Measurements from ENCODE around the gene LIG1.

The LIG1 gene

DNA sequence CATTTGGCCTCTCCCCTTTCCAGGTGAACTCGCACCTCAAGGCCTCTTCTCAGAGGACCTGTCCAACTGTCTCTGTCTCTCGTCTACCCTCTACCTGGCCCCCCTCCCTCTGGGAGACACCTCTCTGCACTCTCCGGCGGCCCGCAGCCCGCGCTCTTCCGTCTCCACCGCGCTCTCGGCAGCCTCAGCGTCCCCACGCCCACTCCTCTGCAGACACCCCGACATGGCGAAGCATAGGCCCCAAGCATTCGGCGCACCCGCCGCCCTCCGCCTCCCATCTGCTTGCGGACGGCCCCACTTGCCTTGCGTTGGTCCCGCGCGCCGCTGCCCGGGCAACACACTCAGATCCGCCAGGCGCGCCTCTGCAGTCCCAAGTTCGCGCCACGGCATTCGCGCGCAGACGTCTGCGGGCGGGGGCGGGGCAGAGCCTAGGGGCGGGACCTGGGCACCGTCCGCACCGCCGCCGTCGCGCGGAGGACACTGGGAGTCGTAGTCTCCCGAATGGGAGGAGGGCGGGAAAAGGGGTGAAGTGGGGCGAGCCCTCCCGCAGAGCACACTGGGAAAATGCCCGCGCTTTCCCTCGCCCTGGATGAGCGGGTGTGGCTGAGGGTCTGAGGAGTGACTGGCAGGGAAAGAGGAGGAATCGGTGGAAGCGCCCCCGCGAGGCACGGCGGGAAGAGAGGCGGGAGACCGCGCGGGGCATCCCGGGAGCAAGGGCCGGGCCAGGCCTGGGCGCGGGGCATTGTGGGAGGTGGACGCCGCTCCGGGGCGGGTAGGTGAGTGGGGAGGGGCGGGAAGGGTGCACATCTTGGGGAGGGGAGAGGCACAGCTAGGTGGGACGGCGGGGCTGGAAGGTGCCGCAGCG is at the start of gene LIG1, which contains the start of gene ZSWIM9:
Gene LIG1, minus strand, starts transcription at position 406 of the 865 bp plus-strand sequence. CDS start 4,778 bp downstream, outside the sequence.
Gene ZSWIM9, plus strand, starts transcription at position 742 of the 865 bp plus-strand sequence. CDS start 1,123 bp downstream, outside the sequence.
- DNase-seq = peak; percentile 97

DNA sequence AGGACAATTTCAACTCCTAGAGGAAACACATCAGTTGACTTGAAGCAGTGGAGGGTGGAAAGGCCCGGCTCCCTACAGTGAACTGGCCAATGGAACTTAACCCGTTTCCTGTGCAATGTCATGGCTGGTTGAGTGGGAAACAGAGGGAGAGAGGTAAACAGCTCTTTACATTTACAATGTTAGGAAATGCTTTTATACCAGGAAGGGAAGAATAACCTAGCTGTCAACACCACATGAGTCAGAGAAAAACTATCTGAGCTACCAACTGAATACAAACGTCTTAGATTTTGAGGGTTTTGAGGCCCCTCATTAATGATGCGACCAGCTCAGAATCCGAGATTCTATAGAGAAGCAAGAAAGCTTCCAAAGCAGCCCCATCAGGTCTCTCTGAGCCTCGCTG is 48.9 kb upstream of the LIG1 start:
- no peak for DNase-seq

DNA sequence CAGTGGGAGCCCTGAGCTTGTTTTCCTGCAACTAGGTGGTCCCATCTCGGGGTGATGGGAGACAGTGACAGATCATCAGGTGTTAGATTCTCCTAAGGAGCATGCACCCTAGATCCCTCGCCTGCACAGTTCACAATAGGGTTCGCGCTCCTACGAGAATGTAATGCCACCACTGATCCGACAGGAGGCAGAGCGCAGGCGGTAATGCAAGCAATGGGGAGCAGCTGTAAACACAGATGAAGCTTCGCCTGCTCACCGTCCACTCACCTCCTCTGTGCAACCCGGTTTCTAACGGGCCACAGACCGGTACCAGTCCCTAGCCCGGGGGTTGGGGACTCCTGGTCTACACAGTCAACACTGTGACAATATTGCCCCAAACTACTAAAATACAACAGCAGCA is 46.8 kb upstream of the LIG1 start:
- no peak for DNase-seq

DNA sequence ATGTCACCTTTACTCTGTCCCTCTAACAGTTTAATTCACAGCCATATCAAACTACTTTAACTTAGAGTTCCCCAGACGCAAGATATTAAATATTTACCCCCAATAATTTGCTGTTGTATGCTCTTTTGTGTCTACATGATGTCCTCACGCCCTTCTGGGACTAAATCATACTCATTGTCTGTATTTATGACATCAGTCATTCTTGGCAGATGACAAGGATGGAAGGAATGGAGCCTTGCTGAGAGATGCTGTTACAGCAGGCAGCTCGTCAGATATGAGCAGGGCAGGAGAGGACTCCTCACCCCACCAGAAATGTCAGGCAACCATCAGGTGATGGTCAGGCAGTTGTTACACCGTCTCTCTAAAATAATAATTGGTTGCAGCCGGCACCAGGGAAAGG is 43.8 kb upstream of the LIG1 start:
- DNase-seq = no peak

DNA sequence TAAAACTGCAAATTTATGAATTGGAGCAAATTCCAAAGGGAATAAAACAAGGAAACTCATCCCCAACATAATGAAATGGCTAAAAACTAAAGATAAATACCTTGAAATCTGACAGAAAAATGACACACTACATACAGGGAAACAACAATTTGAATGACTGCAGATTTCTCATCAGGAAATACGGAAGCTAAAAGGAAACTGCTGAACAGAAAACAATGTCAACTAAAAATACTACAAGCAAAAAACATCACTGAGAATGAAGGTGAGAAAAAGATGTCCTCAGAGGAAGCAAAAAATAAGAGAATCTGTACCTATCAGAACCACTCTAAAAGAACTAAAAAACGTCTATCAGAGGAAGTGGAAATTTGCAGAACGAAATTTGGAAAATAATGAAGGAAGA is 39.9 kb upstream of the LIG1 start:
- no peak for DNase-seq

DNA sequence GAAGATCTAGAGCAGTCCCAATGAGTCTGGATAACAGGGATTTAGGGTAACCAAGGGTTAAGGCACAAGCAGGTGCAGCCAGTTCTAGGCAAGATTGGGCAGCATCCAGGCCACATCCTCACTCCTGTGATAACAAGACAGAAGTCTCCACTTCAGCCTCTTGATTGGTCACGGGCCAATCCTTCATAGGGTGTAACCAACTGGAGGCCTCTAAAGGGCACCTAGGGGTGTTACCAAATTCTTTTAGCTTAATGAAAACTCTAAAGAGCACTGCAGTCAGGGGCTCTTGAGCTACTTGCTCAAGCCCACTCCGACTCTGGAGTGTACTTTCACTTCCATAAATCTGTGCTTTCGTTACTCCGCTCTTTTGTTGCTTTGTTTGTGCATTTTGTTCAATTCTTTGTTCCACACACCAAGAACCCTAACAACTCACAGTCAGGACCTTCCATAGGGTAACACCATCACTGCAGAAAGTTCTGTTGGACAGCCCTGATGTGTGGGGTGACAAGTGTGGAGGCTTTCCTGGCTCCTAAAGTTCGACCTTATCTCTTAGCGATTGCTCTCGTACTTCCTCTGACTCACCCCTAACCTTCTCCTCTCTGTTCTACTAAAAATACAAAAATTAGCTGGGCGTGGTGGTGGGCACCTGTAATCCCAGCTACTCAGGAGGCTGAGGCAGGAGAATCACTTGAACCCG is 36.4 kb upstream of the LIG1 start:
- no peak for DNase-seq

DNA sequence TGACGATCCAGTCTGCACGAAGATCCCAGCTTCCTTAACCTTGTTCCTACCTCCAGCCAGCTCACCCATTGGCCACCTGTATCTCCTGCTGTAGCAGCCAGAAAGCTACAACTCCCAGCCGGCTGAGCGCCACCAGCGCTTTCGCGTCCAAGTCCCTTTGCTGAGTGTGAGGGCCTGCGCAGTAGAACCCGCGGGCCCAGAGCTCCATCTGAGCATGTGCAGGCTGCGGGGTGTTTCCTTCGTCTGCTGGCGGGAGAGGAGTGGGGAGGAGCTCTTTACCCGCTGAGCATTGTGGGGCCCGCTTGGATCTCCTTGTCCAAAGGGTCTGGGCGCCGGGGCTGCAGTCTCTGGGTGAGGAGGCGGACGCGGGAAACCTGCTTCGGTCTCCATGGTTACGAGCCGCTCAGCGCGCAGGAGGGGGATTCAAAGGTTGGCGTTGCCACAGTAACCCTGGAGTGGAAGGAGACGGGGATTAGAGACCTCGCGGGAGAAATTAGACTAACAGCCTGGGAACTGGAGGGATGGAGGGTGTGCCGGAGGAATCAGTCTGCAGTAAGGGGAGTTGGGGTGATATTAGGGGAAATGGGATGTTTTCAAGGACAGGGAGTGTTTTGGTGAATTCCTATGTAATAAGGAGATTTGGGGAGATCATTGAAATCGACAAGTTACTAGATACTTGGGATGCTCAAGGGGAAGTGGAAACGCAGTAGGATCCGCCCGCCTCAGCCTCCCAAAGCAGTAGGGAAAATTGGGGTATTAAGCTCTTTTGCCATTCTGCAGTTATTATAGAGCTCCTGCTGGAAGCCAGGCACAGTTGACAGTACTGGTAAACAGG is 33.9 kb upstream of the LIG1 start:
- DNase-seq = peak; percentile 100

DNA sequence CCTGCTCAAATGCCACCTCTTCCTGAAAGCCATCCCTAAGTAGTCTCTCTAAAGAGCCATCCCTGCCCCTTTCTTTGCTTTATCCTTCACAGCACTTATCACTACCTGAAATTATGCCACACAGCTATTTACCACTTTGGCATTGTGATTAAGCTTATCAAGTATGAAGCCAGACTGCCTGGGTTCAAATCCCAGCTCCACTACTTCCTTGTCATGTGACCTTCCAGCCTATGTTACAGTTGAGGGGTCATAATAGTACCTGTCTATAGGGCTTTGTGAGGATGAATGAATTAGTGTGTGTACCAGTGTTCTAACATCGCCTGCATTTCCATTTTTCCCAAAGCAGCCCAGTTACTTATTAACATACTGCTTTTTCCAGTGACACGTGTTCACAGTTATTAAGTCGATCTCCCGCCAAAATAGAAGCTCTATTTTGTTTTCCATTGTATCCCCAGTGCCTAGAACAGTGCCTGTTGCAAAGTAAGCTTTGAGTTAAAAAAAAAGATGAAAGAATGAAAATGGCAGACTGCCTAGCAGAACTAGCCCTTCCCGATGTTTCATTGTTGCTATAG is 33.2 kb upstream of the LIG1 start:
- peak; percentile 23 for DNase-seq

DNA sequence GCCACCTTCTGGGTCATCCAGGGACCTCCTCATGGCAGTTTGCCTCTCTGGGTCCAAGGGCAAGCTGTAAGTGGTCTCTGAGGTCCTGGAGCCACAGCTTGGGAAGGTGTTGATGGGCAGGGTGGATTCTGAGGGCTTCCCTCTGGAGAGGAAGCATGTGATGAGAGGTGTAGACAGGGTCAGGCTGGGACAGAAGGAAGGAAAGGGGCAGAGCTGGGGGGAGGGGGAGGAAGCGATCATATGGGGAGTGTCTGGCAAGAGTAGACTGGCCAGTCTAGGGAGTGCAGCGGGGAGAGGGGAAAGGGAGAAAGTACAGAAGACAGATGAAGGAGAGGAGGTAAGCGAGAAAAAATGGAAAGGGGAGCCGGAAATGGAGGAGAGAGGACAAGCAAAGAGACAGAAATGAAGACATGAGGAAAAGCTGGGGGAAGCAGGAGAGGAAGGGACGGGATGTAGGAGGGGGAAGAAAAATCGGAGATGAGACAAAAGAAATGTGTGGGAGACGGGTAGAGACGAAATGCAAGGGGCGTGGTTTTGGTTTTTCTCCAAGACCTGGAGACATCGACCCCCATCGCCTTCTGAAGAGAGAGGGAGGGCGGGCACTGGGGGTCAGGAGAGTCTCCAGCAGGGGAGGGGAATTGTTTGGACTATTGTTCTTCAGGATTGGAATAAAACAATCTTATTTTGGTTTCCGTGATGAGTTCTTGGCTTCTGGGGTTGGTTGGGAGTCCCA is 27.0 kb upstream of the LIG1 start:
- peak; percentile 43 for DNase-seq

DNA sequence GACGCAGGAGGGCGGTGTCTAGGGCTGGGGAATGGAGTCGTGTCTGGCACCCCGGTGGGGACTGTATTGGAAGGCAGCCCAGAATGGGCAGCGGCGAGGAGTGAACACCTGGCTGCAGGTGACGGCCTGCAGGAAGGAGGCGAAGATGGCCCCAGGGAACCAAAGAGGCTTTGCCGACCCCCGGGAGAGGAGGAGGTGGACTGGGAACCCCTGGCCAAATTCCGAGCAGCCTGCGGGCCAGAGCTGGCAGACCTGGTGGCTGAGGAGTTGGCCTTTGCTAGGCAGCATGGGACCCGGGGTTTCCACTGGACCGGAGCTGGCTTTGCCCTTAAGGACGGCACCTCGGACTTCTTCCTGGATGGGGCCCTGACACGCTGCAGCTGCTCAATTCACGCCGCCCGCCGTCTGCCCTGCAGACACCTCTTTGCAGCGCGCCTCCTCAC is 26.2 kb upstream of the LIG1 start:
- peak; percentile 79 for DNase-seq

DNA sequence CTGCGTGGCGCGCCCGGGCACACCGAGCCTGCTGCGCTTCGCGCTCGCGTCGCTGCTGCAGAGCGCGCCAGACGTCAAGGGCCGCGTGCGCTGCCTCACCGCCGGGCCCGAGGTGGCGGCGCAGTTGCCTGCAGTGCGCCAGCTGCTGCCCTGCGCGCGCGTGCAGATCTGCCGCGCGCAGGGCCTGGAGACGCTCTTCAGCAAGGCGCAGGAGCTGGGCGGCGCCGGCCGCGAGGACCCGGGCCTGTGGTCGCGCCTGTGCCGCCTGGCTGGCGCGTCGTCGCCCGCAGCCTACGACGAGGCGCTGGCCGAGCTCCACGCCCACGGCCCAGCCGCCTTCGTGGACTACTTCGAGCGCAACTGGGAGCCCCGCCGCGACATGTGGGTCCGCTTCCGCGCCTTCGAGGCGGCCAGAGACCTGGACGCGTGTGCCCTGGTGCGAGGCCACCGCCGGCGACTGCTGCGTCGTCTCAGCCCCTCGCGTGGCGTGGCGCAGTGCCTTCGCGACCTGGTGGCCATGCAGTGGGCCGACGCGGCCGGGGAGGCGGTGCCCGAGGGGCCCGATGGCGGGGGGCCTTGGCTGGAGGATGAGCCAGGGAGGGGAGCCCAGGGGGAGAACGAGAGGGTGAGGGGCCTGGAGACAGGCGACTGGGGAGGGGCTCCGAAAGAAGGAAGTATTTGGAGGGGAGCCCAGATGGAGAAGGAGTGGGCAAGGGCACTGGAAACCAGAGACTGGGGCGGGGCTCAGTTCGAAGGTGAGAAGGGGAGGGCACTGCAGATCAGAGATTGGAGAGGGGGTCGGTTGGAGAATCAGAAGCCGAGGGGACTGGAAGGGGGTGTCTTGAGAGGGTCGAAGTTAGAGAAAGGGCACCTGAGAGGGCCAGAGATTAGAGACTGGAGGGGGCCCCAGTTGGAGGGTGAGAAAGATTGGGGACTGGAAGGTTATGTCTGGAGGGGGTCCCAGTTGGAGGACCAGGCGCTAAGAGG is 25.0 kb upstream of the LIG1 start:
- DNase-seq = no peak

DNA sequence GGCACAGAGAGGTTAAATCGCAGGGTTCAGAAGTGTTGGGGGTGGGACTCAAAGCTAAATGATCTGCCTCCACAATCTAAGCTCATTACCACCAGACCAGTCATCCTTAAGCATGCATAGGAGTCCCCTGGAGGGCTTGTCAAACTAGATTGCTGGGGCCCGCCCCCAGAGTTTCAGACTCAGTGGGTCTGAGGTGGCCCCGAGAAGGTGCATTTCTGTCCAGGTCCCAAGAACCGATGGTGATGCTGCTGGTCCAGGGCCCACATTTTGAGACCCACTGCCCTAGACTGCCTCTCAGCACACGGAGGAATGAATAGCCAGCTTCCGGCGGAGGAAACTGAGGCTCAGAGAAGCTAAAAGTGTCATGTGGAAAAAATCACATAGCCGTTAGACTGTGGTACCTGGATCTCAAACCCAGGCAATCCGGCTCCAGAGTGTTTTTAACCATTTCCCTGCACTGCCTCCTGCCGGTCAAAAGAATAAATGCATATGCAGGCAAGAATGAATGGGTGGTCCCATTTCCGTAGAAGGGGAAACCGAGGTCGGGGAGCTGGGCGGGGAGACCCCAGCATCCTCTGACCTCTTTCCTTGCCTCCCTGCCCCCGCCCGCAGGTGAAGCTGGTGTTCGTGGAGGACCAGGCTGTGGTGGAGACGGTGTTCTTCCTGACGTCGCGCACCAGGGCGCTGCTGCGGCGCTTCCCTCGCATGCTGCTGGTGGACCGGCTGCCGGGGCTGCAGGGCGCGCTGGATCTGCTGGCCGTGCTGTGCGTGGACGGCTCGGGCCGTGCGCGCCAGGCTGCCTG is 24.1 kb upstream of the LIG1 start:
- no peak for DNase-seq

DNA sequence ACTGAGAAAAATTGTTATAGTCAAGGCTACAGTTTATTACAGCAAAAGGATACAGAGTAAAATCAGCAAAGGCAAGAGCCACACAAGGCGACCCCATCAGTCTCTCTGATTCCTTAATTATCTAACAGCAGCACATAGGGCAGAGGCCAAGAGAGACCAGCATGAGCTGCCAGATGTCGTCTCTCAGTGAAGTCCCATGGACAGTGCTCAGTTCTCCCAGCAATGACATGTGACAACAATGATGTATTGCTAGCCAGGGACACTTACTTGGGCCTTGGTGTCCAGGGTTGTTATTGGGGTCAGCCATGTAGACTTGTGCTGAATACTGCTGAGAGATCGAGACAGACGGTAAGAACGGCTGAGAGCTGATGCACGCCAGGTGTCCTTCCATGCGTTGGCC is 22.6 kb upstream of the LIG1 start:
- DNase-seq = no peak

DNA sequence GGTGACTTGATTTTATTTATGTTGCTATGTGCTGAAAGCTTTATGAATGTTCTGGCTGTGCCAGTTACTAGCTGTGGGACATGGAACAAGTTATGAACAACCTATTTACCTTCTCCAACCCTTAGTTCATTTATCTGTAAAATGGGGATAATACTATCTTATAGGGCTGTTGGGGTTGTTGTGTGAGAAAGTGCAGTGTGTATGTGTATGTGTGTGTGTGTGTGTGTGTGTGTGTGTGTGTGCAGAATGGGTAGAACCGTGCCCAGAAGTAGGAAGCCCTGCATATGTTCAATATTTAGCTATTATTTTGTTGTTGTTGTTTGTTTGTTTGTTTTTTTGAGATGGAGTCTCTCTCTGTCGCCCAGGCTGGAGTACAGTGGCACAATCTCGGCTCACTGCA is 20.7 kb upstream of the LIG1 start:
- DNase-seq = no peak

DNA sequence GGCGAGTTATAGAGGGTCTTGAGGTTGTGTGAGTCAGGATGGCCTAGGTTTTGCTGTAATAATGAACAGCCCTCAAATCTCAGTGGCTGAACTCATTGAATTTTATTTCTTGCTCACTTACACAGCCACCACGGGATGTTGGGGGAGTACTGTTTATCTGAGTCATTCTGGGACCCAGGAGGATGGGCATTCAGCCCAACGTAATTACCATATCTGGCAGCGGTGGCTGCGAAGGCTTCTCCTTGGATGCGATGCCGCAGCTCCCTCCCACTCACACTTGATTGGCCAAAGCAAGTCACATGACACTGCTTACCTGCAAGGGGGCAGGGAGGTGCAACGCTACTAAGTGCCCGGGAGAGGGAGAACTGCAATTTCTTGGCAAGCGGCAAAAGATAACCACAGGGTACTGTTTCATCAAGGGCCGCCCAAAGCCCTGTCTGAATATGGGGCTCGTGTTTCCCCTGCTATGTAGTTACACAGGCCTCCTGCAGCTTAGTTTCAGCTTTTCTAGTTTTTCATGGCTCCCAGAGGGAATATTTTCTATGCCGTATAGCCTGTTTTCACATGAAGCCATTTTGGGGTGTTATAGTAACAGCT is 20.2 kb upstream of the LIG1 start:
- peak; percentile 96 for DNase-seq

DNA sequence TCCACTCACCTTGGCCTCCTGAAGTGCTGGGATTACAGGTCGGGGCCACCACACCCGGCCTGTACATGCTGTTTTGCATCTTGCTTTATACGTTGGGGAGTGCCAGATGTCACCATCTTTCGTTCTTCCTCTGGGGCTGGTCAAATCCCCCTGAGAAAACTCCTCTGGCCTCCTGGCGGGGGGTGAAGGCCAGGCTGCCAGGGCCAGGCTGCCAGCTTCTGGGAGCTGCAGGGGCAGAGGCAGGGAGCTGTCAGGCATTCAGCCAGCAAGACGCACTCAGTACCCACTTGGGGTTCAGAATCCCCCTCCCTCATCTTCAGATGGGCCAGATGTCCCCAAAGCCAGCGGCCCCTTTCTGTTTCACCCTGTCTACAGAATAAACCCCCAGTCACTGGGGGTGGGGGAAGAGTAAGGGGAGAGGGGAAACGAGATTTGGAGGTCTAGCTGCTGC is 16.4 kb upstream of the LIG1 start:
- no peak for DNase-seq

DNA sequence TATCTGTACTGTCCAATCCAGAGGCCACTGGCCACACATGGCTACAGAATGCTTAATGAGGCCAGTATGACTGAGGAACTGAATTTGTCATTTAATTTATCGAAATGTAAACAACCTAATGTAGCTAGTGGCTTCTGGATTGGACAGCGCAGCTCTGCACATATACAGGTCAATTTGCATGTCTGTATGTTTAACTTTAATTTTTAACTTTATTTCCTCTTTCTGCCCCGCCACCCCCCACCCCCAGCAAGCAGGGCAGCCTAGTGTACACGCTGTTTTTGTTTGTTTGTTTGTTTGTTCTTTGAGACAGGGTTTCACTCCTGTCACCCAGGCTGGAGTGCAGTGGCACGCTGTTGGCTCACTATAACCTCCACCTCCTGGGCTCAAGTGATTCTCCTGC is 15.9 kb upstream of the LIG1 start:
- DNase-seq = no peak

DNA sequence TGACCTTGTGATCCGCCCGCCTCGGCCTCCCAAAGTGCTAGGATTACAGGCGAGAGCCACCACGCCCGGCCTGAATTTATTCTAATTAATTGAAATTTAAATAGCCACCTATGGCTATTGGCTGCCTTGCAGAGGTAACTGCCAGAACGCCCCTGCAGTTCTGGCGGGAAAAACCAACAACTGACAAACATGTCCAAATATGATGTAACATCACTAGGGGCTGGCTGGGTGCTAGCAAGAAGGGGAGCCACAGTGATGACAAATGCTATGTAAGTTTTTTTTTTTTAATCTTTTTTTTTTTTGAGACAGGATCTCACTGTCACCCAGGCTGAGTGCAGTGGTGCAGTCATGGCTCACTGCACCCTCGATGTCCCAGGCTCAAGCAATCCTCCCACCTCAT is 13.2 kb upstream of the LIG1 start:
- no peak for DNase-seq

DNA sequence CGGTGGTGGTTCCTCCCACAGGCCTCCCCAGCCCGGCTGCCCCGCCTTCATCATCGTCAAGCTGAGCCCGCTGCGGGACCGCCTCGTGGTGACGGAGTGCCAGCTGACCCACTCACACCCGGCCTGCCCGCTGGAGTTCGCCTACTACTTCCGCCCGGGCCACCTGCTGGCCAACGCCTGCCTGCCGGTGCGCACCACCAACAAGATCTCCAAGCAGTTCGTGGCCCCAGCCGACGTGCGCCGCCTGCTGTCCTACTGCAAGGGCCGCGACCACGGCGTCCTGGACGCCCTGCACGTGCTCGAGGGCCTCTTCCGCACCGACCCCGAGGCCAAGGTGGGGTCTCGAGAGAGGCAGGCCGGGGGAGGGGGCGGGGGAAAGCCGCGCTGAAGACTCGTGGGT is 12.3 kb upstream of the LIG1 start:
- no peak for DNase-seq

Measured in NCI-H146 (cell line).